PC-9 (cell line): Measurements from ENCODE around the gene SDF2L1. TPM values are rescaled to one million over a fixed set of nuclear protein-coding genes. Genes with fewer than 3 reads are reported as not detected.

Experiments
- BruUV-seq: library from RNA; stranded (reverse); fragments of 400-500 nt; replicated peaks from 2 replicates; lab custom pipeline; 2021; lab: Mats Ljungman, UMichigan
- CTCF ChIA-PET: fragments of 300-600 bp; sonication (Branson Sonifier 250); formaldehyde crosslinking; loops from one replicate; lab custom pipeline; 2022; ENCODE audit warnings: antibody characterized with exemption; lab: Charles Lee
- POLR2A ChIA-PET: fragments of 300-600 bp; sonication (Branson Sonifier 250); formaldehyde crosslinking; loops from one replicate; lab custom pipeline; 2022; ENCODE audit warnings: antibody characterized with exemption; ENCODE audit not compliant: unreplicated experiment; lab: Charles Lee
- DNase-seq, 2 experiments: peaks; one replicate each; pipeline versions ENCODE4 v3.0.0 to v3.0.0-alpha.2; 2015 to 2022; ENCODE audit warnings: mixed read lengths in 1 of 2
- H2AFZ ChIP-seq: fragments of 200-600 bp; sonication (generic); 2 replicates; pipeline ENCODE4 v1.8.1; 2017; ENCODE audit warnings: antibody characterized with exemption
- H3F3A ChIP-seq: fragments of 200-600 bp; sonication (generic); 2 replicates; pipeline ENCODE4 v1.8.1; 2017; ENCODE audit warnings: antibody characterized with exemption, mild to moderate bottlenecking, low read depth; ENCODE audit not compliant: insufficient read depth
- H3K27ac ChIP-seq: fragments of 200-600 bp; sonication (generic); 2 replicates; pipeline ENCODE4 v1.6.1; 2016; ENCODE audit warnings: mixed run types
- H3K27me3 ChIP-seq: fragments of 200-600 bp; sonication (generic); 2 replicates; pipeline ENCODE4 v1.6.1; 2016; ENCODE audit warnings: low read depth, mixed run types; ENCODE audit not compliant: insufficient read depth
- H3K36me3 ChIP-seq: fragments of 200-600 bp; sonication (generic); 2 replicates; pipeline ENCODE4 v1.6.1; 2016; ENCODE audit warnings: low read depth, mixed run types
- H3K4me1 ChIP-seq: fragments of 200-600 bp; sonication (generic); replicated peaks from 2 replicates; pipeline ENCODE4 v1.6.1; 2016; ENCODE audit warnings: mixed run types; ENCODE audit not compliant: insufficient read depth
- H3K4me2 ChIP-seq: fragments of 200-600 bp; sonication (generic); 2 replicates; pipeline ENCODE4 v1.6.1; 2017; ENCODE audit warnings: mixed run types
- H3K4me3 ChIP-seq: fragments of 200-600 bp; sonication (generic); 2 replicates; pipeline ENCODE4 v1.6.1; 2016; ENCODE audit warnings: mixed run types
- H3K79me2 ChIP-seq: fragments of 200-600 bp; sonication (generic); 2 replicates; pipeline ENCODE4 v1.6.1; 2017; ENCODE audit warnings: low read depth, mixed run types
- H3K9me2 ChIP-seq: fragments of 200-600 bp; sonication (generic); 2 replicates; pipeline ENCODE4 v1.8.1; 2017; ENCODE audit warnings: mild to moderate bottlenecking; ENCODE audit not compliant: insufficient read depth
- H3K9me3 ChIP-seq: fragments of 200-600 bp; sonication (generic); 2 replicates; pipeline ENCODE4 v1.8.1; 2016; ENCODE audit warnings: low read depth; ENCODE audit not compliant: insufficient read depth
- H4K20me1 ChIP-seq: fragments of 200-600 bp; sonication (generic); 2 replicates; pipeline ENCODE4 v1.8.1; 2017; ENCODE audit not compliant: insufficient read depth
- EZH2 ChIP-seq: fragments of 200-600 bp; sonication (generic); IDR thresholded peaks from 2 replicates; pipeline ENCODE4 v1.8.0; 2017; ENCODE audit warnings: antibody characterized with exemption, low read depth
- intact Hi-C: fragments of 100-400 bp; cut with micrococcal nuclease; formaldehyde crosslinking; loops from one replicate; pipeline ENCODE4 v1.10.0; 2022; ENCODE audit not compliant: unreplicated experiment
- total RNA-seq: library from RNA; stranded (reverse); gene quantifications from 2 replicates; pipeline ENCODE4 v1.2.3, GENCODE V29; 2021
- TF ChIP-seq, protein P1 (sequence below): fragments of 200-600 bp; sonication (generic); conservative IDR thresholded peaks from 2 replicates; pipeline ENCODE4 v1.6.1; 2017; ENCODE audit warnings: mixed run types, antibody characterized with exemption, mild to moderate bottlenecking, moderate library complexity

SDF2L1 gene
- total RNA-seq, 1 experiment from 2014 or later, result 22.5 TPM

GRCh38 chr22:21663738-21664137 lies 21.6 kb downstream of the SDF2L1 start:
- CTCF ChIA-PET, result no interaction called here
- Histone ChIP-seq H3K4me1 (0 out of 2 replicates have a peak, but pooled peaks cover 4% of the 10 kb centered on the region), H3K79me2 (peaks cover 17% of the 10 kb centered on the region), H3K4me2 (no peak overlapping the region), H3K9me2 (no peaks in the 10 kb centered on the region), H3K27me3 (no peaks in the 10 kb centered on the region), H3K4me3 (no peak overlapping the region), H3K36me3 (no peaks in the 10 kb centered on the region), H2AFZ (no peak overlapping the region), H4K20me1 (no peaks in the 10 kb centered on the region), H3K27ac (no peak overlapping the region), H3F3A (no peaks in the 10 kb centered on the region), H3K9me3 (no peaks in the 10 kb centered on the region)
- POLR2A ChIA-PET, result no interaction called here
- DNase-seq, result no peak
- no TSS peak for BruUV-seq
- intact Hi-C loops, result no loop called here
- no peak for TF ChIP-seq EZH2
- TF ChIP-seq, protein P1, sequence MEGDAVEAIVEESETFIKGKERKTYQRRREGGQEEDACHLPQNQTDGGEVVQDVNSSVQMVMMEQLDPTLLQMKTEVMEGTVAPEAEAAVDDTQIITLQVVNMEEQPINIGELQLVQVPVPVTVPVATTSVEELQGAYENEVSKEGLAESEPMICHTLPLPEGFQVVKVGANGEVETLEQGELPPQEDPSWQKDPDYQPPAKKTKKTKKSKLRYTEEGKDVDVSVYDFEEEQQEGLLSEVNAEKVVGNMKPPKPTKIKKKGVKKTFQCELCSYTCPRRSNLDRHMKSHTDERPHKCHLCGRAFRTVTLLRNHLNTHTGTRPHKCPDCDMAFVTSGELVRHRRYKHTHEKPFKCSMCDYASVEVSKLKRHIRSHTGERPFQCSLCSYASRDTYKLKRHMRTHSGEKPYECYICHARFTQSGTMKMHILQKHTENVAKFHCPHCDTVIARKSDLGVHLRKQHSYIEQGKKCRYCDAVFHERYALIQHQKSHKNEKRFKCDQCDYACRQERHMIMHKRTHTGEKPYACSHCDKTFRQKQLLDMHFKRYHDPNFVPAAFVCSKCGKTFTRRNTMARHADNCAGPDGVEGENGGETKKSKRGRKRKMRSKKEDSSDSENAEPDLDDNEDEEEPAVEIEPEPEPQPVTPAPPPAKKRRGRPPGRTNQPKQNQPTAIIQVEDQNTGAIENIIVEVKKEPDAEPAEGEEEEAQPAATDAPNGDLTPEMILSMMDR, result no peak

DNA sequence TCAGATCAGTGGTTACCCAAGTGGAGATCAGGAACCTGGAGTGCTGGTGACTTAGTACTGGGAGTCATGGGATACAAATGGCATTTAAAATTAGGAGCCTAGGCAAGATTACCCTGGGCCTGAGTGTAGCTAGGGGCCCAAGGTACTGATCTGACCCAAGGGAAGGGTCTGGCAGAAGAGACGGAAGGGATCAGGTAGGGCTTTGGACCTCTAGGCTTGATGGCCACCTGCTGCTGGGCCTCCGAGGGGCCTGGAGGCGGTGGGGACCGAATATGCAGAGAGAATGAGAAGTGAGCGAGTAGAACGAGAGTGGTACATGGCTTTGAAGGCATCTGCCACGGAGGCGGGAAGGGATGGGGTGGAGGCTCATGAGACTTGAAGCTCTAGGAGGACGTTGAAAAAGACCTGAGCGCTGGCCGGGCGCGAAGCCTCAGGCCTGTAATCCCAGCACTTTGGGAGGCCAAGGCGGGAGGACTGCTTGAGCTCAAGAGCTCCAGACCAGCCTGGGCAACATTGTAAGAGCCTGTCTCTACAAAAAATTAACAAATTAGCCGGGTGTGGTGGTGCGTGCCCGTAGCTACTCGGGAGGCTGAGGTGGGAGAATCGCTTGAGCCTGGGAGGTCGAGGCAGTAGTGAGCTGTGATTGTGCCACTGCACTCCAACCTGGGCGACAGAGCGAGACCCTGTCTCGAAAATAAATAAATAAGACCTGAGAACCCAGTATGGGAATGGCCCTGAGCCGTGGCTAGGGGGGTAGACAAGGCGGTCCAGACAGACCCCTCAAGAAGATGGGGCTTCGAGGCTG lies 23.1 kb downstream of the SDF2L1 start:
- Histone ChIP-seq H3K27me3 (no peaks in the 10 kb centered on the region), H3K36me3 (no peaks in the 10 kb centered on the region), H3K79me2 (peaks cover 21% of the 10 kb centered on the region), H2AFZ (peak overlapping the region; percentile 84; the same call in 1 of the 2 replicates), H3K9me2 (no peaks in the 10 kb centered on the region), H4K20me1 (peaks cover 8% of the 10 kb centered on the region; the same call in 1 of the 2 replicates), H3K4me1 (peaks cover 14% of the 10 kb centered on the region), H3K4me3 (peak overlapping the region; percentile 92), H3K9me3 (no peaks in the 10 kb centered on the region), H3K27ac (peak overlapping the region; percentile 56; the same call in 1 of the 2 replicates), H3K4me2 (peak overlapping the region; percentile 86), H3F3A (no peaks in the 10 kb centered on the region; the same call in 1 of the 2 replicates)
- CTCF ChIA-PET, result interaction anchor here (0.6 kb wide), 1 partner anchor 718 kb away, joined by 3 read pairs; no protein-coding TSS in a partner anchor
- intact Hi-C loops, result no loop called here
- BruUV-seq, result no TSS peak
- TF ChIP-seq EZH2, result no peak
- TF ChIP-seq, protein P1, result no peak
- DNase-seq, result no peak
- POLR2A ChIA-PET, result no interaction called here

GRCh38 chr22:21666786-21667185 lies 24.7 kb downstream of the SDF2L1 start:
- Histone ChIP-seq H3F3A (no peaks in the 10 kb centered on the region; the same call in 1 of the 2 replicates), H3K27ac (peak overlapping the region; percentile 56; the same call in 1 of the 2 replicates), H3K9me3 (no peaks in the 10 kb centered on the region), H4K20me1 (peaks cover 8% of the 10 kb centered on the region; the same call in 1 of the 2 replicates), H3K36me3 (no peaks in the 10 kb centered on the region), H3K79me2 (peaks cover 21% of the 10 kb centered on the region), H3K27me3 (no peaks in the 10 kb centered on the region), H3K4me3 (peak overlapping the region; percentile 92; the same call in 1 of the 2 replicates), H3K4me2 (peak overlapping the region; percentile 86), H2AFZ (peak overlapping the region; percentile 84), H3K4me1 (peaks cover 14% of the 10 kb centered on the region), H3K9me2 (no peaks in the 10 kb centered on the region)
- intact Hi-C loops, result no loop called here
- DNase-seq, result no peak
- TF ChIP-seq, protein P1, result no peak
- TF ChIP-seq EZH2, result no peak
- ChIA-PET POLR2A (interaction anchor here (0.7 kb wide), 1 partner anchor 9 kb away, joined by 4 read pairs; no protein-coding TSS in a partner anchor), CTCF (no interaction called here)
- TSS peak; percentile 58 for BruUV-seq
